IPS DF 6.9 (cell line): ENCODE data around the gene PTOV1.
A peak's percentile ranks its signal among the peaks of the same experiment; 100 is the strongest.

Experiments
- DNase-seq: peaks from one replicate; pipeline ENCODE4 v3.0.0-alpha.2; 2013; ENCODE audit warnings: low read depth, low spot score
- H3K27ac ChIP-seq: one replicate; pipeline ENCODE4 v1.5.1; 2013; ENCODE audit warnings: low read length, control low read depth
- H3K27me3 ChIP-seq: 2 replicates; pipeline ENCODE4 v1.6.1; 2013; ENCODE audit warnings: mild to moderate bottlenecking, low read length; ENCODE audit not compliant: control insufficient read depth, insufficient read depth
- H3K36me3 ChIP-seq: 2 replicates; pipeline ENCODE4 v1.6.1; 2013; ENCODE audit warnings: low read length; ENCODE audit not compliant: control insufficient read depth, insufficient read depth
- H3K4me1 ChIP-seq: 2 replicates; pipeline ENCODE4 v1.6.1; 2013; ENCODE audit warnings: low read length; ENCODE audit not compliant: control insufficient read depth, insufficient read depth
- H3K4me3 ChIP-seq: 2 replicates; pipeline ENCODE4 v1.5.1; 2013; ENCODE audit warnings: mild to moderate bottlenecking, low read length
- H3K9me3 ChIP-seq: 2 replicates; pipeline ENCODE4 v1.6.1; 2013; ENCODE audit warnings: low read length, inconsistent platforms; ENCODE audit not compliant: control insufficient read depth, insufficient read depth
- WGBS: extraction: QIAGEN DNeasy Blood & Tissue Kit; methylation state at CpG from one replicate; pipeline ENCODE4 v1.1.7; 2013; ENCODE audit warnings: mixed read lengths, missing lambda C conversion rate; ENCODE audit not compliant: insufficient read length, insufficient coverage; 5-methylcytosine and 5-hydroxymethylcytosine counted together

PTOV1 gene

DNA sequence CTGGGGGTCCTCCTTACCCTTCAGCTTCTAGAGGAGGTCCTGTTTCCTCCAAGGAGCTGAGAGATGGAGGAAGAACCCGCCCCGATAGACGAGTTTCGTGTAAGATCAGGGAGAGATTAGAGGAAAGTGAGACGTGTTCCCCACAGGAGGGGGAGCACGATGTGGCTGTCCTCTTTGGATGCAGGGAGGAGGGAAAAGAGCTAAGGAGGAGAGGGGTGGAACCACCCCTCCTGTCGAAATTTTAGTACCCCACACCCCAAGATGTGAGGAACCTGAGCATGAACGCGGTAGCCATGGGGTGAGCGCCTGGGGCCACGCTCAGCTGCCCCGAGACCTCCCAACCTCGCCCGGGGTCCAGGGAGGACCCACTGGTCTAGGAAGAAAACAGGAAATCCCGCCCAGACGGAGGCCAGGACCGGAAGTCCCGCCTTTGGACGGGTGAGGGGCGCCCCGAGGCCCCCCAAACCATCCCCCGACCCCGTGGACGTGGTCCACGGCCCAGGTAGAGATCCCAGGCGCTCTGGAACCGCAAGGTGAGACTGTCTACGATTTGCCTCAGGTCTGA, 25.0 kb downstream of the PTOV1 start:
- WGBS: no CpG with 5 or more reads among the region's 28 CpGs

DNA sequence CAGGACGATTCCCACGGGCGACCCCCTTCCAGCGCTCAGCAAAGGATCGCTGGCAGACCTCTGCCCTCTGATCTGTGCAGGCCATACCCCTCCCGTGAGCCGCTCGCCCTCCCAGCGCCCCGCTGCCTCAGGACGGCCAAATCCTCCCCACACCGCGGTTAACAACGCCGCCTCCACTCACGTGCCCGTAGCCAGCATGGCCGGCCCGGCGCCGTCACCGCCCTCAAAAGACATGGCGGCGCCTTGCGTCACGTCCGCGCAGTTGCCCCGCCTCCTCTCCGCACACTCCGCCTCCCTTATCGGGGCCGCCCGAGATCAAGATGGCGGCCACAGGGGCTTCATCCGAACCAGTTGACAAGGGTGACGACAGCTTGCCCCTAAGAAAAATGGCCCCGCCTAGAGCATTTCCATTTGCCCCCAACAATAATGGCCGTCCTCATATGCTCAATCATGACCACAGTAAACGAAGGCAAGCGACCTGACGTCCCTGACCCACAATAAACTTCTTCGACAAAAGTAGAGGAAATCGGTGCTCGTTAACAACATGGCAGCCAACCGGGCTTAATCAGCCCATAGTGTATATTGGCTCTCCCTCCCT, 25.6 kb downstream of the PTOV1 start:
- peak; percentile 94 for DNase-seq
- H3K4me1 ChIP-seq: peaks cover 5% of the 10 kb centered on the region; the same call in 1 of the 2 replicates
- no peak overlapping the region for H3K27ac ChIP-seq
- no CpG with 5 or more reads among the region's 46 CpGs for WGBS
- no peaks in the 10 kb centered on the region for H3K27me3 ChIP-seq
- no peaks in the 10 kb centered on the region for H3K9me3 ChIP-seq
- H3K36me3 ChIP-seq: peaks cover 12% of the 10 kb centered on the region
- H3K4me3 ChIP-seq: peak overlapping the region; percentile 87

More for the DNA sequence above, 25.0 kb downstream of the PTOV1 start:
- Histone ChIP-seq H3K4me1 (peaks cover 5% of the 10 kb centered on the region; the same call in 1 of the 2 replicates), H3K9me3 (no peaks in the 10 kb centered on the region), H3K27me3 (no peaks in the 10 kb centered on the region), H3K4me3 (peak overlapping the region; percentile 83), H3K36me3 (peaks cover 6% of the 10 kb centered on the region), H3K27ac (no peak overlapping the region)
- no peak for DNase-seq

DNA sequence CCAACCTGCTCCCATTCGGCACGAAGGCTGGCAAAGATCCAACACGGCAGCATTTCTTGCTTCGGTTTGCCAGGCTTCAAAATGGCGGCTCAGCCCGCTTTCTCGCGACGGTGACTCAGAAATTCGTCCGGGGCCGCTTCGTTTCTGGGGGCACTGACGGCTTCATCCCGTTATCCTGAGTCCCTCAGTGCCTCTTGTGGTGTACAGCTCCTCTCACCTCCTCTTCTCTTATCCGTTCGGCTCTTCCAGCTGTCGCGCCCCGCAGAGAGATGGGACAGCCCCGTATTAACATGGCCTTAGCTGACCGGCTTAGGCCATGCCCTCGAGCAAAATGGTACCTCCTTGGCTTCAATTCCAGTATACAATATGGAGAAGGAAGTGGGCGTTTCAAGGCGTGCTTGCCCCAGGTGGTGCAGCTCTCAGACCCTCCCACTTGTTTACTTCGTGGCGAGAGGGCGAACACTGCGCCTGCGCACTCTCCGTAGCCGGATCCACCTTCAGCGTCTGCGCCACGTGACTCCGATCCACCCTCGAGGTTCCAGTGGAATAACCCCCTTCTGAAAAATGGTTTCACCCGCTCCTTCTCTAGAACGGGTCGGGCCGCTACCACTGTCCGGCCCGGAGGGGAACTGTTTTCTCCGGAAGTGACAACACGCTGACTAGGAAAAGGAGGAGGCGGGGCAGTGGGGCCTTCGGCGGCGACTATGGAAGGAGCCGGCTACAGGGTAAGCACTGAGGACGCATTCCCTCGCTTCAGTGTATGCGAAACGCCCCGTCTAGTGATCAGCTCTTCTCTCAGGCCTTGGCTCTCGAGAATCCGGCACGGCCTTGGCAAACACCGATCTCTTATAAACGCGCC, 26.3 kb downstream of the PTOV1 start, which contains the start of the genes AKT1S1 and TBC1D17:
Gene AKT1S1 (minus strand): TSS at position 336 of the 859 bp plus-strand sequence. CDS start 4,060 bp downstream, outside the sequence.
Gene TBC1D17 (plus strand): TSS at position 683 of the 859 bp plus-strand sequence. CDS start 22 bp downstream, at position 705.
- peaks cover 18% of the 10 kb centered on the region for H3K36me3 ChIP-seq
- no CpG with 5 or more reads among the region's 61 CpGs for WGBS
- H3K27ac ChIP-seq: no peak within 1 kb of the TSS
- no peaks in the 10 kb centered on the region for H3K27me3 ChIP-seq
- H3K9me3 ChIP-seq: no peaks in the 10 kb centered on the region
- peaks cover 5% of the 10 kb centered on the region for H3K4me1 ChIP-seq
- peak within 1 kb of the TSS; percentile 87 for H3K4me3 ChIP-seq
- DNase-seq: peak; percentile 100

DNA sequence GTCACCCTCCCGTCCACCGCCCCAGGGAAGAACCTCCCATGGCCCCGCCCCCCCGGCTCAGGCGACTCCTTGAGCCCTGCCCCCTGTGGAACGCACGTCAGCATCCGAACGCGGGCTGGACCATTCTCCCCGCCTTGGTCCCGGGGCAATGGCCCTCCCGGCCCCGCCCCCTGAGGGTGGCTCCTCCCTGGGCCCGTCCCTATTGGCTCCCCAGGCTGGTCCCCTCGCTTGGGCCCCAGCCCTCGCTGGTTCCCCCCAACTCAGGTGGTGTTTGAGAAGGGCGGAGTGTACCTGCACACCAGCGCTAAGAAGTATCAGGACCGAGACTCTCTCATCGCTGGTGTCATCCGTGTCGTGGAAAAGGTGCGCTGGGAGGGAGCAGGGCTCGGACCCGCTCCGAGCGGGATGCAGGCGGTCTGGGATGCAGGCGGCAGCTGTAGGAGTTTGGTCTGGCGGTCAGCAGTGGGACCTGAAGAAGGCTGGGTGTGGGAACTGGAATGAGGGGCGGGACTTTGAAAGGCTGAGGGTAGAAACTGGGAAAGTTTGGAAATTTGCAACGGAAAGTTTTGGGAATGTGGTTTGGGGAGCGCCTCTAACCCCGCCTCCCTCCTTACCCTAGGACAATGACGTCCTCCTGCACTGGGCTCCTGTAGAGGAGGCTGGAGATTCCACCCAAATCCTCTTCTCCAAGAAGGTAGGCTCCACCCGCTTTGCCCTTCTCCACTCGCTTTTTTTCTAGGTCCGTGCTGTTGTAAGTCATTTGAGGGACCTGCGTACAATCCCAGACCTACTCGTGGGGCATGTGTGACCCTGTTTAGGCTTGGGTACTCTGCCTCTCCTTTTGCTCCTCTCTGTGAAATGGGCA, 27.2 kb downstream of the PTOV1 start:
- no CpG with 5 or more reads among the region's 41 CpGs for WGBS
- Histone ChIP-seq H3K36me3 (peaks cover 26% of the 10 kb centered on the region), H3K27ac (no peak overlapping the region), H3K4me1 (peaks cover 5% of the 10 kb centered on the region), H3K9me3 (no peaks in the 10 kb centered on the region), H3K27me3 (no peaks in the 10 kb centered on the region), H3K4me3 (peak overlapping the region; percentile 87)
- DNase-seq: peak; percentile 90

DNA sequence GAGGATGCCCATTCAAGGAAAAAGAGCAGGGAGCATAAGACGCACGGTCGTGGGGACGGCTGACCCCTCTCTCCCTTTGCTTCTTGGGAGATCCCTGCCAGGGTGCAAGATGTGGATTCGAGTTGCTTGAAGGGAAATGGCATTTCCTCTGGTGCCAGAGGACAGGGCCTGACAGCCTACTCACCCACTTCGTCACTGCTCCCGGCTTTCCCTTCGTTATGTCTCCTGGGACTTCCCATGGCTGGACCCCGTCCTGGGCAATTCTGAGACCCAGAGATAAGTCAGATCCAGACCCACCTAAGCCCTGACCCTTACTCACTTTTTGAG, 27.7 kb downstream of the PTOV1 start:
- Histone ChIP-seq H3K36me3 (peaks cover 31% of the 10 kb centered on the region), H3K4me3 (peak overlapping the region; percentile 87; the same call in 1 of the 2 replicates), H3K27ac (no peak overlapping the region), H3K4me1 (peaks cover 5% of the 10 kb centered on the region), H3K9me3 (no peaks in the 10 kb centered on the region), H3K27me3 (no peaks in the 10 kb centered on the region)
- WGBS: no CpG with 5 or more reads among the region's 9 CpGs
- DNase-seq: no peak

DNA sequence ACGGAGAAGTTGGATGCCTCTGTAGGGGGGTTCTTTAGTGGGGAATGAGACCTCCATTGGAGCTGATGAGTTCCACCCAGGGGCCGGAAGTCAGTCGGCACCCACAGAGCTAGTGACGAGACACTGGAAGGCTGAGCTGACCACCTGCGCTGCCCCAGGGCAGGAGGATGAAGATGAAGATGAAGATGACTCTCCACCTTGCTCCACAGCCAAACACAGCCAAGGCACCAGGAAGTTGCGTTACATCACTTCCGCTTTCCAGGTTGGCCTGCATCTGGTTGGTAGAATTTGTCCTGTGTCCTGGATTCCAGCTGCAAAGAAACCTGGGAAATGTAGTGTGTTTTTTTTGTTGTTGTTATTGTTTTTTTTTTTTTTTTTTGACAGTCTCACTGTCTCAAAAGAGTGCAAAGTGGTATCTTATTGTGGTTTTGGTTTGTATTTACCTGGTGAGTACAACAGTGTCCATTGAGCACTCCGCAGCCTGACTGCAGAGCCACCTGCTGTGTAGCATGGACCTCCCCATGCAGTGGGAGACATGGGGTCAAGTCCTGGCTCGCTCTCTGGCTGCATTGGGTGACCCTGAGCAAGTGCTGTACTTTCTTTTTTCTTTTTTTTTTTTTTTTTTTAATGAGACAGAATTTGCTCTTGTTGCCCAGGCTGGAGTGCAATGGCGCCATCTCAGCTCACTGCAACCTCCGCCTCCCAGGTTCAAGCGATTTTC, 28.4 kb downstream of the PTOV1 start:
- Histone ChIP-seq H3K27ac (no peak overlapping the region), H3K36me3 (peaks cover 38% of the 10 kb centered on the region), H3K27me3 (no peaks in the 10 kb centered on the region), H3K4me3 (no peak overlapping the region), H3K9me3 (no peaks in the 10 kb centered on the region), H3K4me1 (peaks cover 5% of the 10 kb centered on the region)
- no peak for DNase-seq
- no CpG with 5 or more reads among the region's 12 CpGs for WGBS

DNA sequence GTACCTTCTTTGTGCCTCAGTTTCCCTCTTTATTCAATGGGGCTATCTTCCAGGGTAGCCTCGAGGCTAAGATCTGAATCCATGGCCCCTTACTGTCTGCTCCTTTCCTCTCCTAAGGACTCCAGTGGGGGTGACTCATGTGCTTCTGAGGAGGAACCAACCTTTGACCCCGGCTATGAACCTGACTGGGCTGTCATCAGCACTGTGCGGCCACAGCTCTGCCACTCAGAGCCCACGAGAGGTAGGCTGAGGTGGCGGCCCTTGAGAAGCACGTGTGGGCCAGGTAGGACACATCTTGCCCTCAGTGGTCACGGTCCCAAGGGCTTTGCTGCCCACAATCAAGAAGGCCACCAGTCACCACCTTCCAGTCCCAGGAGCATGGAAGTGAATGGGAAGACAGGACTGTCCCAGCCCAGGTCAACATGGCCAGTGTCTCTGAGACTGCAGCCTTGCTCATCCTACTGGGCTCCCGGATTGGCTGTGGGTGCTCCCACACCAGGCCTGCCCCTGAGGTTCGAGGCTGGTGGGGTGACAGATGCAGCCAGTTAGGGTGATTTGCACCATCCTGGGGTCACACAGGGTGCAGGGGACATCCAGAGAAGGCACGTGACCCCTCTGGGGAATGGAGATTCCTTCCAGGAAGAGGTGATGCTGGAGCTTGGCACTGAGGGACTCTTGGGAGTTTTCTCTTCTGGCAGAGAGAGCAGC, 29.4 kb downstream of the PTOV1 start:
- H3K4me3 ChIP-seq: no peak overlapping the region
- peaks cover 4% of the 10 kb centered on the region for H3K4me1 ChIP-seq
- no peak for DNase-seq
- WGBS: no CpG with 5 or more reads among the region's 10 CpGs
- peaks cover 43% of the 10 kb centered on the region for H3K36me3 ChIP-seq
- no peaks in the 10 kb centered on the region for H3K27me3 ChIP-seq
- H3K9me3 ChIP-seq: no peaks in the 10 kb centered on the region
- no peak overlapping the region for H3K27ac ChIP-seq

DNA sequence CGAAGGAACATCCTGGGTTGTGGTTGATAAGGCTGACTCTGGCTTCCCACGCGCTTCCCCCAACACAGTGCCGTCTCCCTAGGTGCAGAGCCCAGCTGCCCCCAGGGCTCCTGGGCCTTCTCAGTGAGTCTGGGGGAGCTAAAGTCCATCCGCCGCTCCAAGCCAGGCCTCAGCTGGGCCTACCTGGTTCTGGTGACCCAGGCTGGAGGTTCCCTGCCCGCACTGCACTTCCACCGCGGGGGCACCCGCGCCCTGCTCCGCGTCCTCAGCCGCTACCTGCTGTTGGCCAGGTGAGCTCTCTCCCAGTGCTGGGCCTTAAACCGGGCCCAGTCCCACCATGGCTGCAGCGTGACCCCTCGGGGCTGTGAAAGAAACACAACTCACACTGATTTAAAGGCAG, 30.2 kb downstream of the PTOV1 start:
- DNase-seq: no peak
- H3K4me1 ChIP-seq: peaks cover 3% of the 10 kb centered on the region
- no CpG with 5 or more reads among the region's 17 CpGs for WGBS
- H3K27me3 ChIP-seq: no peaks in the 10 kb centered on the region
- no peaks in the 10 kb centered on the region for H3K9me3 ChIP-seq
- no peak overlapping the region for H3K4me3 ChIP-seq
- peaks cover 43% of the 10 kb centered on the region for H3K36me3 ChIP-seq
- no peak overlapping the region for H3K27ac ChIP-seq

DNA sequence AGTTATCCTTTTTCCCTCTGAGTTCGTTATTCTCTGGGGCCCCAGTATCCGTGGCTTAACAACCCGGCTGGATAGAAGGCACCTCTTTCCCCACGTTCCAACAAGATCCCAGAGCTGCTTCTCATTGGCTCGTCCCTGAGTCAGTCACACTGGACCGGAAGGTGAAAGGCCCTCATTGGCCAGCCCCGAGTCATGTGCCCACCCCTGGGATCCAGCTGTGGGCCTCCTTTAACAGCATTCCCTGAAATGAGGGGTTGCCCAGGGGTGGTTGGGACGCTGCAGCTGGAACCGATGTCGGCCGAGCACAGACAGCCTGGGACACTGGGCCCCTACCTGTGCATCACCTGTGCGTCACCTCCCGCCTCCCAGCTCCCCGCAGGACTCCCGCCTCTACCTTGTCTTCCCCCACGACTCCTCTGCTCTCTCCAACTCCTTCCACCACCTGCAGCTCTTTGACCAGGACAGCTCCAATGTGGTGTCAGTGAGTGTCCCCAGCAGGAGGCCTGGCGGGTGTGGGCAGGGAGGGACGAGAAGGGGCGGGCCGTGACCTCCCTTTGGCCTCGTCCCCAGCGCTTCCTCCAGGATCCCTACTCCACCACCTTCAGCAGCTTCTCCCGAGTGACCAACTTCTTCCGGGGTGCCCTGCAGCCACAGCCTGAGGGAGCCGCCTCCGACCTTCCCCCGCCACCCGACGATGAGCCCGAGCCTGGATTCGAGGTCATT, 30.9 kb downstream of the PTOV1 start:
- H3K27me3 ChIP-seq: no peaks in the 10 kb centered on the region
- H3K27ac ChIP-seq: no peak overlapping the region
- no CpG with 5 or more reads among the region's 31 CpGs for WGBS
- peaks cover 43% of the 10 kb centered on the region for H3K36me3 ChIP-seq
- no peak for DNase-seq
- peaks cover 3% of the 10 kb centered on the region for H3K4me1 ChIP-seq
- no peak overlapping the region for H3K4me3 ChIP-seq
- no peaks in the 10 kb centered on the region for H3K9me3 ChIP-seq
